Neuron (in vitro differentiated cells): ENCODE measurements around the gene RBM18.

ENCODE experiments used
- H2AFZ ChIP-seq: one replicate; pipeline ENCODE4 v1.6.1; 2013; ENCODE audit warnings: low read depth, mild to moderate bottlenecking, inconsistent platforms, low read length, moderate library complexity
- H3K27me3 ChIP-seq: one replicate; pipeline ENCODE4 v1.6.1; 2013; ENCODE audit warnings: low read length; ENCODE audit not compliant: insufficient read depth
- H3K36me3 ChIP-seq: one replicate; pipeline ENCODE4 v1.6.1; 2013; ENCODE audit warnings: low read length; ENCODE audit not compliant: insufficient read depth
- H3K4me1 ChIP-seq: one replicate; pipeline ENCODE4 v1.6.1; 2013; ENCODE audit warnings: low read length; ENCODE audit not compliant: insufficient read depth
- H3K4me3 ChIP-seq: 2 replicates; pipeline ENCODE4 v1.5.1; 2013; ENCODE audit warnings: mild to moderate bottlenecking, low read length, moderate library complexity
- H3K9me3 ChIP-seq: one replicate; pipeline ENCODE4 v1.6.1; 2013; ENCODE audit warnings: low read length

RBM18 gene

GRCh38 chr9:122264360-122265148, at the start of gene RBM18, which contains the start of gene MRRF:
Gene RBM18, minus strand, starts transcription at chr9:122264840. Its CDS starts 3,348 bp downstream, at chr9:122261492.
Gene MRRF, plus strand, starts transcription at chr9:122264882. Its CDS starts 6,010 bp downstream, at chr9:122270892.
- Histone ChIP-seq H3K9me3 (no peaks in the 10 kb centered on the region), H3K27me3 (no peaks in the 10 kb centered on the region), H3K36me3 (peaks cover 20% of the 10 kb centered on the region)

GRCh38 chr9:122314165-122314564, 49.5 kb upstream of the RBM18 start:
- no peaks in the 10 kb centered on the region for H3K4me1 ChIP-seq
- peaks cover 32% of the 10 kb centered on the region for H3K36me3 ChIP-seq
- H3K4me3 ChIP-seq, result no peak overlapping the region
- no peaks in the 10 kb centered on the region for H3K9me3 ChIP-seq
- H3K27me3 ChIP-seq, result no peaks in the 10 kb centered on the region
- no peak overlapping the region for H2AFZ ChIP-seq

More at GRCh38 chr9:122264360-122265148, at the start of gene RBM18, which contains the start of gene MRRF:
- peaks cover 16% of the 10 kb centered on the region for H3K4me1 ChIP-seq
- H2AFZ ChIP-seq, result peak within 1 kb of the TSS; percentile 72
- peak within 1 kb of the TSS; percentile 74 for H3K4me3 ChIP-seq

DNA sequence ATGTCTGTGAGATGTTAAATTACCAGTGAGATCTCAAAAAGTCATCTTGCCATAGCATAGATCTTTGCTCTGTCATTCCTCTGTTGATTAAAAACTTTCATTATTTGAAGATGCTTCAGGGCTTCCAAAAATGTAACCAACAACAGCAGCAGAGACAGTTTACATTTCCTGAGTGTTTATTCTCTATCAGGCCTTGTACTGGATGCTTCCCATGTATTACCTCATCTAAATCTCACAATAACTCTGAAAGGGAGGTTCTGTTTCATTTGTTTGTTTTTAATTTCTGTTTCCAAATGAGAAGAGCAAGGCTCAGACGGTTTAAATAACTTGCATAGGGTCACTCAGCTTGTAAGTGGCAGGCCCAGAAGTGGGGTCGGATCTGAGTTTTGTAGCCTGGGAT, 45.2 kb upstream of the RBM18 start:
- no peak overlapping the region for H2AFZ ChIP-seq

DNA sequence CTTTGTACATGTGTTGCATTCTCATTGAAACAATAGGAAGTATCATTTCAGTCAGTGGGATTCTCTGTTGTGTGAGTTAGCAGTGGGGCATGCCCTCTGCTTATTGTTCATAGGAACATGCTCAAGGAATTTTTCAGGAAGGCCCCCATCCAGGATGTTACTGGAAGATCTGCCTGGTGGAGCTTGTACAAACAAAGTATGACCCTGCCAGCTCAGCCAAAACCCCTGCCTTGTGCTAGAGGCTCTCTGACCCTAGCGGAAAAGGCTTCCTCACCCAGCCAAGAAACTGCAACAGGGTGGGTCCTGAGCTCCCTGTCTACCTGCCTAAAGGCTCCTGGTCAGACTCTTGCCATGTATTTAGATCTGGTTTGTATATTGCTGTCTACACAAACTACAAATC, 43.3 kb upstream of the RBM18 start:
- H3K36me3 ChIP-seq, result peaks cover 15% of the 10 kb centered on the region

More for the DNA sequence above, 45.2 kb upstream of the RBM18 start:
- H3K4me1 ChIP-seq, result no peaks in the 10 kb centered on the region
- no peaks in the 10 kb centered on the region for H3K27me3 ChIP-seq
- no peaks in the 10 kb centered on the region for H3K9me3 ChIP-seq
- H3K36me3 ChIP-seq, result peaks cover 29% of the 10 kb centered on the region
- no peak overlapping the region for H3K4me3 ChIP-seq

DNA sequence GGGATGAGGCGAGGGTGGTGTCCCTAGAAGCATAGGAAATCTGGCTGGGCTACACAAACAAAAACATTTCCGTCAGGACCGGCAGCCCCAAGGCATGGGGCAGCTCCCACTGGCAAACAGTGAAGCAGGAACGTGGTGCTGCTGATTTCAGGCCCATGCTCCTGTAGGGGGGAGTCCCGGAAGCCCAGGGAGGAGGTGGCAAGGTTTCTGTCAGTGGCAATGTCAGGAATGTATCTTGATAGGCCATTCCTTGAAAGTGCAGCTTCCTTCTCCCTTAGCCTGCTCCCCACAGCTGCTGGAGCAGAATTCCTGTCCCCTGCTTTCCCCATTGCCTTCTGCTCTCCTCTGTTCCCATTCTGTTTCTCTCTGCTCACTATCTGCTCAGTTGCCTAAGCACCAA, 42.4 kb upstream of the RBM18 start:
- H2AFZ ChIP-seq, result no peak overlapping the region
- peaks cover 12% of the 10 kb centered on the region for H3K36me3 ChIP-seq
- H3K4me1 ChIP-seq, result peaks cover 3% of the 10 kb centered on the region
- H3K4me3 ChIP-seq, result no peak overlapping the region
- no peaks in the 10 kb centered on the region for H3K27me3 ChIP-seq
- no peaks in the 10 kb centered on the region for H3K9me3 ChIP-seq

More for the DNA sequence above, 43.3 kb upstream of the RBM18 start:
- Histone ChIP-seq H2AFZ (no peak overlapping the region), H3K27me3 (no peaks in the 10 kb centered on the region), H3K4me3 (no peak overlapping the region), H3K4me1 (peaks cover 3% of the 10 kb centered on the region), H3K9me3 (no peaks in the 10 kb centered on the region)

GRCh38 chr9:122302237-122303093, 37.8 kb upstream of the RBM18 start:
- H3K4me3 ChIP-seq, result no peak overlapping the region
- H2AFZ ChIP-seq, result no peak overlapping the region
- peaks cover 9% of the 10 kb centered on the region for H3K36me3 ChIP-seq
- H3K9me3 ChIP-seq, result no peaks in the 10 kb centered on the region
- no peaks in the 10 kb centered on the region for H3K27me3 ChIP-seq
- peaks cover 3% of the 10 kb centered on the region for H3K4me1 ChIP-seq

- Histone ChIP-seq H3K4me3 (no peak overlapping the region), H3K36me3 (peaks cover 21% of the 10 kb centered on the region), H3K4me1 (no peaks in the 10 kb centered on the region), H2AFZ (no peak overlapping the region), H3K9me3 (no peaks in the 10 kb centered on the region), H3K27me3 (no peaks in the 10 kb centered on the region)
These were observed 32.9 kb upstream of the RBM18 start for GRCh38 chr9:122297512-122297911.

DNA sequence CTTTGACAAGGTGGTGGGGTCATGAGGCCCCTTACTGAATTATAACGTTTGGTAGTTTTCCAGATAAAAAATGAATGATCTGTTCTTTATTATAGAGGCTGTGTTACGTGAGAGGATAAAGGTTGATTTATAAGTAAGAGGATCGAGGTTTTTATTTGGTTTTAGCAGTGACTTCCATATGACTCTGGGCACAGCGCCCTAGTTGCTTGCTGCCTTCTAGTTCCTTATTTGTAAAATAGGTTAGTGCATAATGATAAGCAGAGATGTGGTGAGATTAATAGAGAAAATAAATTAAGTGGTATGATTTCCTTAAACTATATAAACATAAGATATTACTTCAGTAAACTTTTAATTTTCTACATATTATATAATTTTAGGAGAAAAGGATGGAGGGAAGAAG, 29.9 kb upstream of the RBM18 start:
- Histone ChIP-seq H2AFZ (no peak overlapping the region), H3K4me1 (no peaks in the 10 kb centered on the region), H3K36me3 (peaks cover 37% of the 10 kb centered on the region), H3K9me3 (no peaks in the 10 kb centered on the region), H3K27me3 (no peaks in the 10 kb centered on the region), H3K4me3 (no peak overlapping the region)

- Histone ChIP-seq H3K36me3 (peaks cover 57% of the 10 kb centered on the region), H2AFZ (no peak overlapping the region), H3K9me3 (no peaks in the 10 kb centered on the region), H3K27me3 (no peaks in the 10 kb centered on the region), H3K4me3 (no peak overlapping the region), H3K4me1 (no peaks in the 10 kb centered on the region)
These were observed 26.8 kb upstream of the RBM18 start for GRCh38 chr9:122291458-122291857.

DNA sequence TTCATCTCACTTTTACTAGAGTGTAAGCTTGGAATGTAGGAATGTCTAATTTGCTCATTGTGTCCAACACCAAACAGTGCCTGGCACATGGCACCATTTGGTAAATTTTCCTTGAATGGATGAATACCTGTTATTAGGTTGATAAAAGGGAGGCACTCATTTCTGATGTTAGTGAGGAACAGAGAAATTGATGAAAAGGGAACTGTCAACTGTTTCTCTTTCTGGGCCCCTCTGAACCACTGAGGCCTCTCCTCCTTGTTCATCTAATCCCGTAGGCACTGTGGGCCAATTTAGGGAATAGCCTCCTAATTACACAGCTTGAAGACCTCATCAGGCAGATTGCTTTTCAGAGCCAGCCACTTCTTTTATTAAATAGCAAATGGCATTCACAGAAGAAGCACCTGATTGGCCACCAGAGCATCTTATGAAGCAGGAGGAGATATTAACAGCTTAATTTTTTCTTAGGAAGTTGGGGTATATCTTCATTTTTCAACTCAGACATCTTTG, 22.6 kb upstream of the RBM18 start:
- Histone ChIP-seq H3K4me1 (no peaks in the 10 kb centered on the region), H3K27me3 (no peaks in the 10 kb centered on the region), H3K9me3 (no peaks in the 10 kb centered on the region), H3K4me3 (no peak overlapping the region), H2AFZ (no peak overlapping the region), H3K36me3 (peaks cover 56% of the 10 kb centered on the region)

DNA sequence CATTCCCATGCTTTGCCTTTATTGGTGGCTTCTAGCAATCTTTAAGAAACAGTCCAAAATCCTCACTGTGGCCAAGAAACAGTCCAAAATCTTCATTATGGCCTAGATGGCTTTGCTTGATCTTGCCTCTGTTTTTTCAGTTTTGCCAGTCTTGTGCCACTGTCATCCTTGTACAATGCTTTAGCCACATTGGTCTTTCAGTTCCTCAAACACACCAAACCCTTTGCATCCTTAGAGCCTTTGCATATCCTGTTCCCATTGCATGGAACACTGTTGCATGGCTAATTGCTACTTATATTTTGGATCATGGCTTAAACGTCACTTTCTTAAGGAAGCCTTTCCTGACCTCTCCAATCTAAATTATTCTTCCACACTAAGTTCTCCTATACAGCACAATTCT, 22.1 kb upstream of the RBM18 start:
- Histone ChIP-seq H3K4me1 (no peaks in the 10 kb centered on the region), H3K4me3 (no peak overlapping the region), H3K9me3 (no peaks in the 10 kb centered on the region), H3K27me3 (no peaks in the 10 kb centered on the region), H3K36me3 (peaks cover 56% of the 10 kb centered on the region), H2AFZ (no peak overlapping the region)

- H3K9me3 ChIP-seq, result peaks cover 3% of the 10 kb centered on the region
- peaks cover 32% of the 10 kb centered on the region for H3K36me3 ChIP-seq
These were observed 16.7 kb upstream of the RBM18 start for GRCh38 chr9:122281368-122281767.

More at GRCh38 chr9:122281368-122281767, 16.7 kb upstream of the RBM18 start:
- Histone ChIP-seq H2AFZ (no peak overlapping the region), H3K27me3 (no peaks in the 10 kb centered on the region), H3K4me3 (no peak overlapping the region), H3K4me1 (no peaks in the 10 kb centered on the region)
